Measurements from ENCODE around the gene LARP7.

GRCh38 chr4:112693507-112693906 is 56.6 kb downstream of the LARP7 start:
- no peak for TF ChIP-seq ZNF274 (IDR thresholded peaks at IDR 0.05; ENCODE audit: low read depth, low read length)
- no peak for TF ChIP-seq YY1 (IDR thresholded peaks at IDR 0.05; ENCODE audit: insufficient read depth, insufficient read length)
- no peak for TF ChIP-seq SUZ12 (IDR thresholded peaks at IDR 0.05; ENCODE audit: extremely low read depth, insufficient read depth, insufficient read length)

Measured in NT2/D1 (cell line).